Hematopoietic multipotent progenitor cell (in vitro differentiated cells): ENCODE data around the gene KLRB1. TPM values are rescaled to one million over a fixed set of nuclear protein-coding genes. Genes with fewer than 3 reads are reported as not detected.
"Not testable (repeated sequence)": the region's sequence is repeated elsewhere in the genome, so short reads cannot be mapped to it uniquely, and the experiment has no call there.

ENCODE experiments used
- DNase-seq, 3 donors: peaks; one replicate each; pipeline ENCODE4 v3.0.0-alpha.2; 2011 to 2015; ENCODE audit warnings: low read depth in 2 of 3, low spot score in 2 of 3
- total RNA-seq: library from RNA; depleted of rRNA; stranded (reverse); fragments of >200 nt; gene quantifications from one replicate; pipeline ENCODE4 v1.2.3, GENCODE V29; 2012

The KLRB1 gene
- total RNA-seq, 1 donor, result under 0.01 TPM

- no peak for DNase-seq
These were observed 18.6 kb upstream of the KLRB1 start for GRCh38 chr12:9626291-9626690.

GRCh38 chr12:9625019-9625418 lies 17.3 kb upstream of the KLRB1 start:
- no peak for DNase-seq

GRCh38 chr12:9619411-9620179 lies 11.9 kb upstream of the KLRB1 start:
- no peak for DNase-seq

GRCh38 chr12:9618906-9619305 lies 11.2 kb upstream of the KLRB1 start:
- DNase-seq, result not testable (repeated sequence)

GRCh38 chr12:9617124-9617523 lies 9.4 kb upstream of the KLRB1 start:
- no peak for DNase-seq

- peak; percentile 14 to 81 (median 50) for DNase-seq
These were observed 7.9 kb upstream of the KLRB1 start for GRCh38 chr12:9615420-9616136.

- DNase-seq, result not testable (repeated sequence)
These were observed 2.9 kb upstream of the KLRB1 start for GRCh38 chr12:9610606-9611005.

GRCh38 chr12:9606736-9607372 lies 862 bp downstream of the KLRB1 start:
- no peak for DNase-seq

GRCh38 chr12:9606247-9606646 lies 1.5 kb downstream of the KLRB1 start:
- DNase-seq, result no peak

GRCh38 chr12:9605483-9605882 lies 2.2 kb downstream of the KLRB1 start:
- no peak for DNase-seq

GRCh38 chr12:9604287-9604686 lies 3.4 kb downstream of the KLRB1 start:
- no peak for DNase-seq

GRCh38 chr12:9600426-9600825 lies 7.3 kb downstream of the KLRB1 start:
- DNase-seq, result not testable (repeated sequence)

GRCh38 chr12:9598363-9598762 lies 9.4 kb downstream of the KLRB1 start:
- no peak for DNase-seq

- no peak for DNase-seq
These were observed 10.4 kb downstream of the KLRB1 start for GRCh38 chr12:9597365-9597764.

GRCh38 chr12:9590441-9590840 lies 17.3 kb downstream of the KLRB1 start:
- no peak for DNase-seq

GRCh38 chr12:9588749-9589148 lies 19.0 kb downstream of the KLRB1 start:
- DNase-seq, result no peak

- DNase-seq, result no peak
These were observed 19.6 kb downstream of the KLRB1 start for GRCh38 chr12:9587987-9588600.

- not testable (repeated sequence) for DNase-seq
These were observed 30.0 kb downstream of the KLRB1 start for GRCh38 chr12:9577729-9578128.

GRCh38 chr12:9567151-9567550 lies 40.6 kb downstream of the KLRB1 start:
- DNase-seq, result not testable (repeated sequence)

GRCh38 chr12:9566113-9566512 lies 41.6 kb downstream of the KLRB1 start:
- not testable (repeated sequence) for DNase-seq

- DNase-seq, result not testable (repeated sequence)
These were observed 43.3 kb downstream of the KLRB1 start for GRCh38 chr12:9564418-9564817.
